ENCODE measurements around the gene MPRIP.
"Not testable (repeated sequence)": the region's sequence is repeated elsewhere in the genome, so short reads cannot be mapped to it uniquely, and the experiment has no call there.

The MPRIP gene

DNA sequence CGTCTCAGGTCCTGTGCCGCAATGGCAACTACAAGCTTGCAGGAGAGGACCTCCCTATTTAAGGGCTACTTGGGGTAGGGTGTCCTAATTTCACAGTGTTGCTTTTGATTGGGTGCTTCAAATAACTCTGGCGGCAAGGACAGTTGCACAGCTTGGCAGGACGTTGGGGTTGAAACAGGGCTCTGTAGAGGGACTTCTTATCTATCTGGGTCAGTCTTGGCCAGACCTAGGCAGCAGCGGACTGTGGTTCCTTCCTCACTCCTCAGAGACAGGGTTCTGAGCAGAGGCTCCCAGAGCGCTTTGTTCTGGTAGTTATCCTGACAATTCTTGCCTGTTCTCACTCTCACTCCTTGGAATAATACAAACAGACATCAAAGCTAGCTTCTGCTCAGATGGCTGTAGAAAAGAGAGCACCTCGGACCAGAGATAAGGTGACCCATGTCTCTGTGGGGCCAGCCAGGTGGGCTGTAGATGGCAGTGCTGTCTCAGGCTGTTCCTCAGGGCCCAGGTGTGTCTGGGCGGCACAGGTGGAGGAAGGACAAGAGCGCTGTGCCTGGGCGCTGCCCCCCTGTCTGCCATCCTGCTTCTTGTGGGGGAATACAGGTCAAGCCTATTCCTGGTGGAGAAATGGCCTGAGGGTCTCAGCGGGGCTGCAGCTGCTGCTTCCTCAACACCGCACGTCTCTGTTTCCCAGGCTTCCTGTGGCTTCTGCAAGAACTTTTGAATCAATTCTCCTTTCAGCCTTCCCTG, 102.8 kb downstream of the MPRIP start:
- no peak for DNase-seq (ENCODE audit: low read depth in 2 of 2)

DNA sequence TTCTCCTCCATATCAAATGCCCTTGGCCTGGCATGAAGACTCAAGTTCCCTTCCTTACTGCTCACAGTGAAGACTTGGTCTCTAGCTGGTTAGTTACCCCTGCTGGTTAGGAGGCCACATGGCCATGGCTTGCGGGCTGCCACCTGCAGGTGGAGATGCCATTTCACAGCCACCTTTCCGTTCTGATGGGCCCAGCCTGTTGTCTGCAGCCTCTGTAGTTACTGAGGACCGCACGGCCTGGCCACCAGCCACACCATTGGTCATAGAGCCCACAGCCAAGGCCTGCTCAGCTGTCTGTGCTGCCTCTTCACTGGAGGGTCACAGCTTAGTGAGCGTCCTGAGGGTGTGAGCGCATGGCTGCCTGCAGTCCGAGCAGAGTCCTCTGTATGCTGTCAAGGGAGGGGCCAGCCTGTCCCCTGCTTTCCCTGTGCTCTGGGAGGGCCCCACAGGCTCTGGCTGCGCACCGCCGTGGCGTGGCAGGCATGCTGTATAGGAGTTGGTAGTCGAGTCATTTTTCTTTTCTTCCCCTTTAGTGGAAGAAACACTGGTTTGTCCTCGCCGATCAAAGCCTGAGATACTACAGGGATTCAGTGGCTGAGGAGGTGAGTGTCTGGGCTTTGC, 104.6 kb downstream of the MPRIP start:
- no peak for DNase-seq (ENCODE audit: low read depth in 2 of 2)

DNA sequence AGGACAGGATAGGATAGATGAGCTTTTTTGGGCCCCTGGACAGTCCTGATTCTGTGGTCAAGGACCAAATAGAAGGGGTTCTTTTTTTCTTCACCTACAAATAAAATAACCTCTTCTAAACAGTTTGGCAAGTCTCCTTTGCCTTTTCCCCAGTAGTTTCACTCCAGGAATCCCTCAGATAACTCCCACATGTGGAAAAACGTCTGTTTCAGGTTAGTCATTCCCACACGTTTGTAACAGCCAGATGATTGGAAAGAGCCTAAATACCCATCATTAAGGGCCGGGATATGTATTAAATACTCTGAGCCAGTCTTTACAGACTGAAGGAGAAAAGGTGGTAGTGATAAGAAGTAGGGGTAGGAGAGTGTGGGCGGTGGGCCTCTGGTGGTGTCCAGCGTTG, 105.6 kb downstream of the MPRIP start:
- no peak for DNase-seq (ENCODE audit: low read depth in 2 of 2)

DNA sequence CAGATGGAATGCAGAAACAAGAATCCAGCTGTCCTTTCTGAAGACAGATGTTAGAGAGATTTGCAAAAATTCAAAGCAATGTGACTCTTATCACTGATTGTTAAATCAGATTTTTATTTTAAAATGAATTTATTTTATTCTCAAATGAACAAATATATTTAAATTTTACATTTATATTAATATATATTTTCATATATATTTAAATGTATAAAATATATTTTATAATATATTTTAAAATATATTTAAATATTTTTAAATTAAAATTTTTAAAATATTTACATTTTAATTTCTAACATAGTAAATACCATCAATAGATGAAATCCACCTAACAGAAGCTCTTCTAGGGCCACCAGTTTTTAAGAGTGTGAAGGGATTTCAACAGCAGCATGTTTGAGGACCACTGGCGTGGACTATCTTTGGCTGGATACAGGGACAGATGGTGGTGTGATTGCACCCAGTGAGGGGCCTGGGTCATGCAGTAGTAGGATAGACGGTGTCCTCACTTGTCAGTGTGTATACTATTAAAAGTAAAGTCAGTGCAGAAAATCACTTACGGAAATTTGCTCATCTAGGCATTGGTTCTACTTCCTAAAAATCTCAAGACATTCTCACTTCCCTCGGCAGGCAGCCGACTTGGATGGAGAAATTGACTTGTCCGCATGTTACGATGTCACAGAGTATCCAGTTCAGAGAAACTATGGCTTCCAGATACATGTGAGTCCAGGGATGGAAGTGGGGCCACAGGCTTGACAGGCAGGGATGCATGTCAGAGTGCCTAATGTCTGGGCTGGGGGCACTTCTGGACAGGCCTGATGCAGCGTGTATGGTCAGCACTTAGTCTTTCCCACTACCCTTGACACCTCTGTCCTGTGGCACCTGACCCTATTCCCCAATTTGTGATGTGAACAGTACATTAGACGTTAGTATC, 107.5 kb downstream of the MPRIP start:
- no peak for DNase-seq (ENCODE audit: low read depth in 2 of 2)

DNA sequence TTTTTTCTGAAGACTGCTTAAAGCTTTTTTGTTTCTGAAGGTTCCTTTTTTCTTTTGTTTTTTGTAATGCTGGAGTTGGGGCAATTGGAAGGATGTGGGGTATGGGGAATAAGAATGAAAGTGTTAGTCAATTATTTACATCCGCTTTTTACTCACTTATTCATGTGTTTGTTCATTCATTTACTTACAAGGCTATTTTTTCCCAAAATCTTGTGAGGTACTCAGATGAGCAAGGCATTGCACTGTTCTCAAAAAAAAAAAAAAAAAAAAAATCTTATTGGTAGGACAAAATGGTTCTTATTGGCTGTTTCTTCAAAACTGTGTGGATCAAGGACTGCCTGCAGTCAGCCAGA, 108.2 kb downstream of the MPRIP start:
- no peak for DNase-seq (ENCODE audit: low read depth in 2 of 2)

DNA sequence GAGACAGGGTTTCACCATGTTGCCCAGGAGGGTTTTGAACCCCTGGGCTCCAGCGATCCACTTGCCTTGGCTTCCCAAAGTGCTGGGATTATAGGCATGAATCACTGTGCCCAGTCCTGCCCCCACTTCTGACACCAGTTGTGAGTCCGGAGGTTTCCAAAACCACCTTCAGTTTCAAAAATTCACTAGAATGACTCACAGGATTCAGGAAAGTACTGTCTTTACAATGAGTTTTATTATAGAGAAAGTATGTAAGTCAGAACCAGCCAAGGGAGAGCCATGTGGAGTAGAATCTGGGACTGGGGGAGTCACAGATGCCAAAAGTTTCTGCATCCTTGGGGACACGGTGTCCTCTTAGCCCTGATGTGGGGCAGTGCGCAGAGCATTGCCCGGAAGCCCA, 108.8 kb downstream of the MPRIP start:
- DNase-seq (ENCODE audit: low read depth in 2 of 2), result no peak

DNA sequence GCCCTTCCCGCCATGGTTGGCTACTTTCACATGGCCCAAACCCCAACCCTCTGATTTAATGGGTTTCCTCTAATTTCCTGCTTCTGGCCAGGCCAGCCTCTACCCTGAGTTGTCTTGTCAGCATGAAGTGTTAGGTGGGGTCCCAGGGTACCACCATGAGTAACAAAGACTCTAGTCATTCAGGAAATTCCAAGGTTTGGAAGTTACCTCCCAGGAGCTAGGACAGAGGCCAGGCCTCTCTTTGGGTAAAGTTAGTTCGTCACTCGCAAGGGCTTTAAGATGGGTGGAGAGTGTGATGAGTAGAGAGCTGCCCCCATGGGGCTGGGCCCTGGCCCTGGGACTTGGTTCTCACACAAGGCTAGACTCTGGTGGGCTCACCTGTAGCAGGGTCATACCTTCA, 109.3 kb downstream of the MPRIP start:
- no peak for DNase-seq (ENCODE audit: low read depth in 2 of 2)

DNA sequence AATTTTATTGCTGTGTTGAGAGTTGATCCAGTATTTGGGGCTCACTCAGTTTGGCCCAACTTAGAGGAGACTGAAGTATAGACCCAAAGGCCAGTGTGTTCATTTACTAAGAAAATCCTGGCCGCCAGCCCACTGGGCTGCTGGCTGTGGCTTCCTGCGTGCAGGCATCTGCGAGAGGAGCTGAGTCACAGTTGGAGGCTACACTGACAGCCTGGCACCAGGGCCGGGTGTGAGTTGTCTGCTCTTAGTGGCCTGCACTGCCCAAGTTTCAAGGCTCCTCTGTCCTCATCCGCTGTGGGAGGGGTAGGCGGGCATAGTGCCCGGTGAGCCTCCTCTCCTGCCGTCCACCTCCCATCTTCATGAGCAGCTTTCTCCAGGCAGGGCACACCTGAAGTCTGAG, 109.7 kb downstream of the MPRIP start:
- DNase-seq (ENCODE audit: low read depth in 2 of 2), result no peak

DNA sequence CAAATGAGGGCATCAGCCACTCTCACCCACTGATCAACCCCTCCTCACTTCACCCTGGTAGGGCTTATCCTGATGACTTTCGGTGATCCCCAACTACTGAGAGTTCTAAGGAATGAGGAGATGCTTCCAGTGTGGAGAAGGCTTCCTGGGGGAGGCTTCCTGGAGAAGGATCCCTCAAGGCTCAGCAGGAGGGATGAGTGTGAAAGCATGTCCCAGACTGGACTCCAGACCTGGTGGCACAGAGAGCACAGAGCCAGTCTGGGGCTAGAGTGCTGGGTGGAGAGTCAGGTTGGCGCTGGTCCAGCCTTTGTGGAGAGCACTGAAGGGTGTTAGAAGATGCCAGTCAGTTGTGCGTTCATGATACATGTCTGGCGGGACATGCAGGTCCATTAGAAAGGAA, 110.1 kb downstream of the MPRIP start:
- no peak for DNase-seq (ENCODE audit: low read depth in 2 of 2)

DNA sequence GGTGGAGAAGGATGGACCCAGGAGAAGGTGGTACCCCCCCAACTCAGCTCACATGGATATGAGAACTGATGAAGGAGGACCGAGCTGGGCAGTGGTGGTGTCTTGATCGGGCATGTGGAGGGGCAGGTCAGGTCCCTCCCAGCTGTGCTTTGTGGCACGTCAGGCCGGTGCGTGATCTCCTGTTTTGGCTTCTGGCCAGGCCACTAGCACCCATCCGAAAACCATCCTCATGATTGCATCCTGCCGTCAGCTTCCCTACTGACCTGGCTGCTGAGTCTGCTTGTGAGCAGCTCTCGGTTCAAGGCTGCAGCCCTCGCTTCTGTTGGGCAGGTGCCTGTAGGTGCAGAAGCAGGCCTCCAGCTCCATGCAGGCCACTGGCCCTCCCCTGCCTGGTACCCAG, 110.8 kb downstream of the MPRIP start:
- no peak for DNase-seq (ENCODE audit: low read depth in 2 of 2)

DNA sequence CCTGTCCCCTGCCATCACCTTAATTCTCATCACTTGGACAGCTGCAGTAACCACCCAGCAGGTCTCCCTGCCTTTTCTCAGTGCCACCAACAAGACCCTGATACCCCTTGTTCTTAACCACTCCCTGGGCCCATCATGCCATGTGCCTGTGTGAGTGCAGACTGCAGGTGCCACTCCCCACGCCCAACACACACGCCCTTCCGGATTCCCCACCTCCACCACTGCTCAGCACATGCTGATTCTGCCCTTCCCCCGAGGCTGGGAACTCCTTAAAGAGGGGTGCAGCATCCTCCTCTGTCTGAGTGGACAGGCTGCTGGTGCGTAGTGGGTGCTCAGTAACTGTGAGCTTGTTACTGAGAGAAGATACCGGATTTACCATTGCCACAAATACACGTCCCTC, 111.5 kb downstream of the MPRIP start:
- no peak for DNase-seq (ENCODE audit: low read depth in 2 of 2)

DNA sequence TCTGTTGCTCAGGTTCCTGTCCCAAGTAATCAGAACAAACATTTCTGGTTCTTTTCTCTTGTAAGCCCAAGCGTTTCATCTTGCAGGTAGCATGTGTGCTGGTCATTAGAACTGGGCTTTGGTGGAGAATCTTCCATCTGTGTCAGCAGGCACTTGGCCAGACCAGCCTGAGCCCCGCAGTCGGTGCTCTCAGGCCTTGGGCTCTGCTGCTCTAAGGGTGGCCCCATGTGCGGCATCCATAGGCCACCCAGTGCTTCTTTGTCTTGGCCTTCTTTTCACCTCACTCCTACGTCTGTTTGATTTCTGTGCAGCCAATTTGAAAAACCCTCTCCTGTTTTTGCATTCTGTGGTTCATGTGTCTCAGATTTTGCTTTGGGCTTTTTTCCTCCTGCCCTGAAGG, 112.3 kb downstream of the MPRIP start:
- no peak for DNase-seq (ENCODE audit: low read depth in 2 of 2)

DNA sequence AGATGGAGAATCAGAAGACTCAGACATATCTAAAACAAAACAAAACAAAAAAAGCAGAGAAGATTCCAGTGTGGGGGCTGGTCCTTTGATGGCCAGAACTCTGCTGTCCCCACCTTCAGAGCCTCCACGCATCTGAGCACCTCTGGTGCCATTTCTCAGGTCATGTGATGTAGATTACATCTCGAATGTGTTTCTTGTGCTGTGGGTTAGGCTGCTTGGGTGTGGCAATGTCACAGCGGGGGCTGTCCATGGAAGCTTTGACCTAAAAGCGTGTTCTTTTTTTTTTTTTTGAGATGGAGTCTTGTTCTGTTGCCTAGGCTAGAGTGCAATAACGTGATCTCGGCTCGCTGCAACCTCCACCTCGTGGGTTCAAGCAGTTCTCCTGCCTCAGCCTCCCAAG, 112.7 kb downstream of the MPRIP start:
- no peak for DNase-seq (ENCODE audit: low read depth in 2 of 2)

DNA sequence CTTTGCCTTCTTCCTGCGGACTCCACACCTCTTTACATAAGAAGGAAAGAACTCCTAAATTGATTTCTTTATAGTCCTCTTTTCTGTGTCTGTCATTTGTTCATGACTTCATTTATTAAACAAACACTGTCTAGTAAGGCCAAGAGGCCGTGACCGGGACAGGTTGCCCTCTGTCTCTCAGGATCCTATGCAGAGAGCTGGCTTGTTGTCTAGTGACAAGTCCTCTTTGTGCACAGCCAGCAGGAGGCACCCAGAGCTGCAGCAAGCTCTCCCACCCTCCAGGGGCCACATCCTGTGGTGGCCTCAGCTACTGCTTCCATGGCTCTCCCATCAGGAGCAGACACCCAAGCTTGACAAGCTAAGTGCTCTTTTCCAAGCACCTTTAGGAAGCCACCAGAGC, 113.3 kb downstream of the MPRIP start:
- DNase-seq (ENCODE audit: low read depth in 2 of 2), result no peak

DNA sequence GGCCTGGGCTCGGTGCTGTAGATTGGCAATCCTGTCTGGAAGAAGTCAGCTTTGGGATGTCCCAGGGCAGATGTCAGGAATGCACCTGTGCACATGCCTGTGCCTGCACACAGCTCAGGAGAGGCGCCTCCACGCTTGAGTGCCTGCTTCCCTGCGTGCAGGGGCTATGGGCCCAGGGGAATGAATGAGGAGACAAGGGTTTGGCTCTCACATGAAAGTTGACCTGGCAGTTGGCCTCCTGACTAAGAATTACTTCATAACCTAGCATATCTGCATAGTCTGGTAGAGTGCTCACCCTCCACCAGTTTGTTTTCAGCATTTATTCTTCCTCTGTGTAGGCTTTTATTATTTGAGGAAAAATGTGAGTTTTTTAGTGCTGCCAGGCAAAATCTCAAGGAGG, 113.8 kb downstream of the MPRIP start:
- no peak for DNase-seq (ENCODE audit: low read depth in 2 of 2)

DNA sequence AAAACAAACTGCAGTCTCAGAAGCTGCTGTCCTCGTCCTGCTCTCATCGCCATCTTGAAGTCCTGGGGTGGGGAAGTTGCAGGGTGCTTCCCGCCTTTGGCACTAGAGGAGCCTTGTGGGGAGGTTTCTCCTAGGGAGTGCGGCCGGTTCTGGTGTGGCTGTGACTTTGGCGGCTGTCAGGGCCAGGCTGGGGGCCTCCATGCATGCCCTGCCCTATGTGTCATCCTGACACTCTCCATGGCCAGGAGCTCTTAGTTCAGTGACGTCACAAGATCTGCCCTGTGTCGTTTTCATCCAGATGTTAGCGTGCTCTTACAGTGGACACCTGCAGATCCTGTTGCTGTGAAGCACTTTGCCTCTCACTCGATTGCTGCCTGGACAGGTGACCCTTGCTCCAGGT, 114.3 kb downstream of the MPRIP start:
- DNase-seq (ENCODE audit: low read depth in 2 of 2), result no peak

DNA sequence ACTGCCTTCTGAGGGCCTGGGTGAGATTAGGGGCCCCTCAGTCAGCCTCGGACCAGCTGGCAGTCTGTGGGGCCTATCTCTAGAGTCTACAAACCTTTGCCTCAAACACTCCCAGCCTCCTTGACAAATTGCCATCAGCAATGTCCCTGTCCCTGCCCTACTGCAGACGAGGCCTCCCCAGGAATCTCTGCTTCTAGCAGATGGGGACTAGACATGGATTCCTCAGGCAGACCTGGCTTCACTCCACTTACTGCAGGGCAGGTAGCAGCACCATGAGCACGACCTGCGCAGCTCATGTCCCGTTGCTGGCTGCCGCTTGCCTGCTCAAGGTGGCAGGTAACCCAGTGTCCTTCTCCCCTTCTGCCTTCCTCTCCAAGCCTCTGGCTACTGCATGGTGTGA, 114.8 kb downstream of the MPRIP start:
- DNase-seq (ENCODE audit: low read depth in 2 of 2), result no peak

DNA sequence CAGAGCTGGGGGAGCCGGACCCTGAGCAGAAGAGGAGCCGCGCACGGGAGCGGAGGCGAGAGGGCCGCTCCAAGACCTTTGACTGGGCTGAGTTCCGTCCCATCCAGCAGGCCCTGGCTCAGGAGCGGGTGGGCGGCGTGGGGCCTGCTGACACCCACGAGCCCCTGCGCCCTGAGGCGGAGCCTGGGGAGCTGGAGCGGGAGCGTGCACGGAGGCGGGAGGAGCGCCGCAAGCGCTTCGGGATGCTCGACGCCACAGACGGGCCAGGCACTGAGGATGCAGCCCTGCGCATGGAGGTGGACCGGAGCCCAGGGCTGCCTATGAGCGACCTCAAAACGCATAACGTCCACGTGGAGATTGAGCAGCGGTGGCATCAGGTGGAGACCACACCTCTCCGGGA, 116.2 kb downstream of the MPRIP start:
- not testable (repeated sequence) for DNase-seq (ENCODE audit: low read depth in 2 of 2)

DNA sequence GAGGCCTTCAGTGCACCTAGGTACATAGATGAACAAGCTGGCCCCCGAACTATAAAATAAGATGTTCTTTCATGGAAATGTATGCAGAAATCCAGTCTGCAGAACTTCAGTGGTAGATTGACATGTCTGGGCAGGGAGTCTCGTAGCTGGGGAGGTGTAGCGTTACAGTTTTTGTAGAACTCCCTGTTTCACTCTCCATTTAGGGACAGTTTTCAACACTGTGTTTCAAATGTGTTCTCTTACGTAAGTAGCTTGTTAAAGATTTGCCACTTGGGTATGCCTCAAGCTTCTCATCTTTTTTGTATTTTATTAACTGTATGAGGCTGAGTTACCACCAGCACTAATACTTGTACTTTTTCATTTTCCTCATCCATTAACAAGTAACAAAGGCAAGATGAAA, 117.3 kb downstream of the MPRIP start:
- no peak for DNase-seq (ENCODE audit: low read depth in 2 of 2)

DNA sequence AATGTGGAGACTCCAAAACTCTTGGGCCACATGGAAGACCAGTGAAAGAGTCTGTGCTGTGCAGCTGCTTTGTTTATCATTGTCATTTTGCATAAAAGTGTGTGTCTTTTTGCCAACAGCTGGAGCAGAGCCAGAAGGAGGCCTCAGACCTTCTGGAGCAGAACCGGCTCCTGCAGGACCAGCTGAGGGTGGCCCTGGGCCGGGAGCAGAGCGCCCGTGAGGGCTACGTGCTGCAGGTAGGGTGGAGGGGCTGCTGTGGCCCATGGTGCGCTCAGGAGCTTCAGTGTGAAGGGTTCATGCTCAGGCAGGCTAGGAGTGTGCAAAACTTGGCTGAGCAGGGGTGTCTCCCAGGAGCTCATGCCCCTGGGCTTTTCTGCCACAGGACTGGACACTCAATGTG, 118.9 kb downstream of the MPRIP start:
- DNase-seq (ENCODE audit: low read depth in 2 of 2), result no peak

DNA sequence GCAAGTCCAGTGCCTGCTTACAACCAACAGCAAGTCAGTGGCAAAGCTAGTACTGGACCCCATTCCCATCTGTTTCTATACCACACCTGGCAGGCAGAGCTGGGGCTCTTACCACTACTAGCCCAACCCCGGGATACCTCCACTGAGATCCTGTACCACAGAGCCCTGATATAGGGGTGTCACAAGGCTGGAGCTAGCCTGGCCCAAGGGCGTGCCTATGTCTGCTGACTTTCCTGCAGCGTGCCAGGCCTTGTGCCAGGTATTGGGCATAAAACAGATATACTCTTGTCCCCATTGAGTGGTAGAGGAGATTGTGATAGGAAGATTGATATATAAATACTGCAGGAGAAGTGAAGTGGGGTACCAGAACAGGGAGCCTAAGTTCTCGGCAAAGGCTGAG, 119.5 kb downstream of the MPRIP start:
- no peak for DNase-seq (ENCODE audit: low read depth in 2 of 2)

DNA sequence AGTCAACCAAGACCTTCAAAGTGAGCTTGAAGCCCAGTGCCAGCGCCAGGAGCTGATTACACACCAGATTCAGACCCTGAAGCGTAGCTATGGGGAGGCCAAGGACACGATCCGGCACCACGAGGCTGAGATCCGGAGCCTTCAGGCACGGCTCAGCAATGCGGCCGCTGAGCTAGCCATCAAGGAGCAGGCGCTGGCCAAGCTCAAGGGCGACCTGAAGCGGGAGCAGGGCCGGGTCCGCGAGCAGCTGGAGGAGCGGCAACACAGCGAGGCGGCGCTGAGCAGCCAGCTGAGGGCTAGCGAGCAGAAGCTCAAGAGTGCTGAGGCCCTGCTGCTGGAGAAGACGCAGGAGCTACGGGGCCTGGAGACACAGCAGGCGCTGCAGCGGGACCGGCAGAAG, 121.9 kb downstream of the MPRIP start:
- no peak for DNase-seq (ENCODE audit: low read depth in 2 of 2)

DNA sequence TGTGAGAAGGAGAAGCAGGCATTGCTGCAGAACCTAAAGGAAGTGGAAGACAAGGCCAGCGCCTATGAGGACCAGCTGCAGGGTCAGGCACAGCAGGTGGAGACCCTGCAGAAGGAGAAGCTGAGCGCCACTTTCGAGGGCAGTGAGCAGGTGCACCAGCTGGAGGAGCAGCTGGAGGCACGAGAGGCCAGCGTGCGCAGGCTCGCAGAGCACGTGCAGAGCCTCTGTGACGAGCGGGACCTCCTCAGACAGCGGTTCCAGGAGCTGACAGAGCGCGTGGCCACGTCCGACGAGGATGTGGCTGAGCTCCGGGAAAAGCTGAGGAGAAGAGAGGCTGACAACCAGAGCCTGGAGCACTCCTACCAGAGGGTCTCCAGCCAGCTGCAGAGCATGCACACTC, 122.4 kb downstream of the MPRIP start:
- DNase-seq (ENCODE audit: low read depth in 2 of 2), result no peak
